IMR-90 (cell line): ENCODE results near the gene PDLIM4.

Experiments used
- BHLHE40 ChIP-seq: fragments of 150-350 bp; IDR thresholded peaks from 2 replicates; pipeline ENCODE4 v1.6.1; 2016; ENCODE audit warnings: mild to moderate bottlenecking, low read depth, low read length
- CEBPB ChIP-seq: IDR thresholded peaks from 2 replicates; pipeline ENCODE4 v1.6.1; 2012; ENCODE audit warnings: low read depth, low read length, improper control_type of control experiment
- MXI1 ChIP-seq: IDR thresholded peaks from 2 replicates; pipeline ENCODE4 v1.6.1; 2012; ENCODE audit warnings: low read depth, mild to moderate bottlenecking, low read length, moderate library complexity, borderline replicate concordance
- POLR2A ChIP-seq: IDR thresholded peaks from 2 replicates; pipeline ENCODE4 v1.6.1; 2012; ENCODE audit warnings: mild to moderate bottlenecking, low read depth, low read length
- RAD21 ChIP-seq: IDR thresholded peaks from 2 replicates; pipeline ENCODE4 v1.6.1; 2012; ENCODE audit warnings: low read length, improper control_type of control experiment
- TF ChIP-seq, protein P1 (sequence below): conservative IDR thresholded peaks from 2 replicates; pipeline ENCODE4 v1.5.1; 2012; ENCODE audit warnings: mild to moderate bottlenecking, low read depth, low read length, improper control_type of control experiment
- TF ChIP-seq, protein P2 (sequence below): fragments of 150-350 bp; IDR thresholded peaks from 2 replicates; pipeline ENCODE4 v1.6.1; 2016; ENCODE audit warnings: low read depth, mild to moderate bottlenecking, low read length, moderate library complexity, borderline replicate concordance

DNA sequence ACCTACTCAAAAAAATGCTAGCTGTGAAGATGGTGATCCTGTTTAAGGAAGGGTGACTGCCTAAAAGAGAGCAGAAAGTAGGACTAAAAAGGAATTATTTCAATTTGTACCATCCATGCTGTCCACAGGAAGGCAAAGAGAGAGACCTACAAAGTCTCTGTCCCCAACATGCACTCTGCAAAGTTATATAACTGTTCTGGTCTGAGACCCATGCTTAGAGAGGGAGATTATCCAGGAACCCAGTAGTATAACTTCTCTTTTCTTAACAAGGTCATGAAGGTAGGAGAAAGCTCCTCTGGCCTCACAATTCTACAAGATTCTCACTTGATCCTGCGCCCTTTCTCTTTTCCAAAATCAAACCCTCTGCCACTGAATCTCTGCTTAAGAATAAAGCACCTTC is 62.5 kb downstream of the PDLIM4 start:
- TF ChIP-seq CEBPB (no peak), RAD21 (no peak), POLR2A (no peak), MXI1 (no peak), BHLHE40 (no peak)
- TF ChIP-seq, protein P1, sequence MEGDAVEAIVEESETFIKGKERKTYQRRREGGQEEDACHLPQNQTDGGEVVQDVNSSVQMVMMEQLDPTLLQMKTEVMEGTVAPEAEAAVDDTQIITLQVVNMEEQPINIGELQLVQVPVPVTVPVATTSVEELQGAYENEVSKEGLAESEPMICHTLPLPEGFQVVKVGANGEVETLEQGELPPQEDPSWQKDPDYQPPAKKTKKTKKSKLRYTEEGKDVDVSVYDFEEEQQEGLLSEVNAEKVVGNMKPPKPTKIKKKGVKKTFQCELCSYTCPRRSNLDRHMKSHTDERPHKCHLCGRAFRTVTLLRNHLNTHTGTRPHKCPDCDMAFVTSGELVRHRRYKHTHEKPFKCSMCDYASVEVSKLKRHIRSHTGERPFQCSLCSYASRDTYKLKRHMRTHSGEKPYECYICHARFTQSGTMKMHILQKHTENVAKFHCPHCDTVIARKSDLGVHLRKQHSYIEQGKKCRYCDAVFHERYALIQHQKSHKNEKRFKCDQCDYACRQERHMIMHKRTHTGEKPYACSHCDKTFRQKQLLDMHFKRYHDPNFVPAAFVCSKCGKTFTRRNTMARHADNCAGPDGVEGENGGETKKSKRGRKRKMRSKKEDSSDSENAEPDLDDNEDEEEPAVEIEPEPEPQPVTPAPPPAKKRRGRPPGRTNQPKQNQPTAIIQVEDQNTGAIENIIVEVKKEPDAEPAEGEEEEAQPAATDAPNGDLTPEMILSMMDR: no peak
- TF ChIP-seq, protein P2, sequence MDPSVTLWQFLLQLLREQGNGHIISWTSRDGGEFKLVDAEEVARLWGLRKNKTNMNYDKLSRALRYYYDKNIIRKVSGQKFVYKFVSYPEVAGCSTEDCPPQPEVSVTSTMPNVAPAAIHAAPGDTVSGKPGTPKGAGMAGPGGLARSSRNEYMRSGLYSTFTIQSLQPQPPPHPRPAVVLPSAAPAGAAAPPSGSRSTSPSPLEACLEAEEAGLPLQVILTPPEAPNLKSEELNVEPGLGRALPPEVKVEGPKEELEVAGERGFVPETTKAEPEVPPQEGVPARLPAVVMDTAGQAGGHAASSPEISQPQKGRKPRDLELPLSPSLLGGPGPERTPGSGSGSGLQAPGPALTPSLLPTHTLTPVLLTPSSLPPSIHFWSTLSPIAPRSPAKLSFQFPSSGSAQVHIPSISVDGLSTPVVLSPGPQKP: no peak
